Glomerular endothelial cell (primary cell): ENCODE results near the gene CLMP. TPM values are rescaled to one million over a fixed set of nuclear protein-coding genes. Genes with fewer than 3 reads are reported as not detected.

Source experiments
- DNase-seq: peaks from one replicate; pipeline ENCODE4 v3.0.0-alpha.2; 2011; ENCODE audit warnings: low read depth, low spot score; ENCODE audit errors: extremely low read depth
- total RNA-seq: library from RNA; depleted of rRNA; stranded (reverse); fragments of >200 nt; gene quantifications from 2 replicates; pipeline ENCODE4 v1.2.3, GENCODE V29; 2015

The CLMP gene, protein sequence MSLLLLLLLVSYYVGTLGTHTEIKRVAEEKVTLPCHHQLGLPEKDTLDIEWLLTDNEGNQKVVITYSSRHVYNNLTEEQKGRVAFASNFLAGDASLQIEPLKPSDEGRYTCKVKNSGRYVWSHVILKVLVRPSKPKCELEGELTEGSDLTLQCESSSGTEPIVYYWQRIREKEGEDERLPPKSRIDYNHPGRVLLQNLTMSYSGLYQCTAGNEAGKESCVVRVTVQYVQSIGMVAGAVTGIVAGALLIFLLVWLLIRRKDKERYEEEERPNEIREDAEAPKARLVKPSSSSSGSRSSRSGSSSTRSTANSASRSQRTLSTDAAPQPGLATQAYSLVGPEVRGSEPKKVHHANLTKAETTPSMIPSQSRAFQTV
- 1.5 and 7.1 TPM in 2 replicates for total RNA-seq

DNA sequence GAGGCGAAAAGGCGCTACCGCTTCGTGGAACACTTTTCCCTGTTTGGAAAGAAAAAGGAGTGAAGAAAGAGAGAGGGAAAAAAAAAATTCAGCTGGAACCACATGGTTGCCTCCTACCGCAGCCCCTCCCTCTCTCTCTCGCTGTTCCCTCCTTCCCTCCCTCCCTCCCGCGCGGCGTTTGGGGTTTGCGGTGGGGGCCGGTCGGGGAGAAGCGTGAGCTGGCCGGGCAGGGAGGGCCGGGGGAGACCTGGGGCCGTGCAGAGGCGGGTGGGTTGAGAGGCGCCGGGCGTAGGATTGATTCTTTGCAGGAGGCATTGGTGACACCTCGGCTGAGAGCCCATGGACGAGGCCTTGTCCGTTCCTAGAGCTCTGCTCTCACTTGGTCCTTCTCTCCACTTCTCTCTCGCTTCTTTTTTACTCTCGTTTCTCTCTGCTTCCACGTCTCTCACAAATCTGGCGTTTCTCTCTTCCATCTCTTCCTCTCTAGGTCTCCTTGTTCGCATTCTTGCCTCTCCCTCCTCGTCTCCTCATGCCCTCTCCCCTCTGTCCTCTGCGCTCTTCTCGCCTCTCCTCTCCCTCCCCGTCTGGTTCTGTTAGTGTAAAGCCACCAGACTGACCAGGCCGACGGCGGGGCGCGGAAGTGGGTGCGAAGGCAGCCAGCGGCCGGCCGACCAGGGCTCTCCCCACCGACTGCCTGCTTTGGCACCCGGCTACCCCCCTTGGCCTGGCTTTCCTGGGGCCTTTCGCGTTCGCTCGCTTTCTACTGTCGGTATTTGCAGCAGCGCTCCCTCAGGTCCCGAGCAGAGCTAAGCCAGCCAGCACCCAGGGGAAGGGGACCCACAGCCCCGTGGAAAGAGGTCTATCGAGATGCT lies at the start of gene CLMP:
Gene CLMP (minus strand): TSS at position 61 of the 872 bp plus-strand sequence. CDS start 308 bp downstream, outside the sequence.
- no peak for DNase-seq

DNA sequence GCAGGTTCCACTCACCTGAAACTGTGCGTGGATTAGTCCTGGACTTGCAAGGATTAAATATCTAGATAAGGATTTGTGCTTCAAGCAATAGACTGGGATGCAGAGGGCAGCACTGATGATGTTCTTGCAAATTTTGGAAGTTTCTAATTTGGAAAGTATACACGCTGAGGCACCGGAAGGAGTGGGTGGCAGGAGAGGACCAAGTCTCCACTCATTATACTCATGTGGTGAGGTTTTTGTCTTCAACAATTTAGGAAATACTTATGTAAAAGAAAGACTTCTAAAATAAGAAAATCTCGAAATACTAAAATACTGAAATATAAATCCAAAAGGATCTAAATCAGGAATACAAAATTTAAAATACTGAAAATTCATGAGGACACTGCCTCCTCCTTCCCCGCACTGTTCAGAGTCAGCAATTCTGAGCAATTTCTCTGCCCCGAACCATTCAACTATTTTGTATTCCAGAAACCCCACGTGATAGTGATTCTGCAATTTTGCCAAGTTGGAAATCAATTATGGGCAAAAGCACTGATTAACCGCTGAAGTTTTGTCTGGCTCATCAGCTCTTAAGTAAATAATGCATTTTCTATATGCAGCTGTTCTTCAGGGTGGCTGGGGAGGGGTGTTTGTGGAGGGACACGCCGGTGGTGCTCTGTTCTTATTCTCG lies 47.0 kb upstream of the CLMP start:
- no peak for DNase-seq

DNA sequence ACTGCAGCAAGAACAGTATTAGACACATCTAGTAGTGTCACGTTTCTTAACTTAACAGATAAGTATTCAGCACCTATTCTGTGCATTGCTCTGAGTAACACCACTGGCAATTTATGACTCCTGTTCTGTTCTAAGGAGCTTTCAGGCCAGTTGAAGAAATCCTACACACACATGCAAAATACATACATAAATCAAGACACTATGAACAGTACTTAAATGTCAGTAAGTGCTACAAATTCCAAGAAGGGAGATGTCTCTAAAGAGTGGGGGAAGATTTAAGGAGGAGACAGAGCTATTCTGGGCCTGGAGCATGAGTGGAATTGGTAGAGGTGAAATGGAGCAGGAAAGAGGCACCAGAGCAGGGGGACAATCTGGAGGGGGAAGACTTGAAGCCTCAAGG lies 46.2 kb upstream of the CLMP start:
- no peak for DNase-seq

DNA sequence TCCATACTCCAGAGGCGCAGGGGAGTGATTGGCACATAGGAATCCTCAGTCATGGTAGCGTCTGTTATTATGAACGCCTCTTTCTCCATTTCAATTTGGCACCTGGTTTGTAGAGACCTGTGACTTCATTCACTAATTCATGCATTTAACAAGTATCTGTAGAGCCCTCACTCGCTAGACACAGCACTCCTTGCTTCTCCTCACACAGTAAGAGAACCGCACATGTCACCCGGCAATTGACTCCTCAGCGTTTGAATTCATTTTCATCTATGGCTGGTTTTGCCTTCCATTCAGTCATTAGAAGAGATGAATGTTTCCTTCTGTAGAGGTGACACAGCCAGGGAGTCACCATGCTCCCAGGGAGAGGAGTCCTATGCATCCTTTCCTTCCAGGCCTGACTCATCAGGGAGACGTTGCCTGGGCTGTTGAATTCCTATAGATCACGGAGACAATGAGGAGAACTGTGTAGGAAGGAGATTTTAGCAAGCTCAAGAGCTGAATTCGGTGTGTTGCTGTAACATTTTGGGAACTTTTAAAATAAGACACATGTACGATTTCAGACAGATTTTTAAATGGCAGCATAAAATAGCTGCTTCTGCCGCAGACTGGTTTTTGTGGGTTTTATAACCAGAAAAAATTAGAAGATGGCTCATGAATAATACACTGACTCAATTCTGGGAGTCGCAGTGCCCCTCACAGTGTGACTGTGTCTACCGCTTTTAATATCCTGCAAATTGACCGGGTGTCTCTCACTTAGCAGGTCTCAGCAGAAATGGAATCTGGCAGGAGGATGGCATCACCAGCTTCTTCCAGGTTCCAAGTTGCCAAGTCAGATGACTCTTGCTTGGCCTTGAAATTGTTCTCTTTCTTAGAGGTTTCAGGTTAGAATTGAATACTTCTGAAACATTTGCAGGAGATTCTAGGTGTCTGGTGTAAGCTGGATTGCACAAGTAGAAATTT lies 44.4 kb upstream of the CLMP start:
- no peak for DNase-seq

DNA sequence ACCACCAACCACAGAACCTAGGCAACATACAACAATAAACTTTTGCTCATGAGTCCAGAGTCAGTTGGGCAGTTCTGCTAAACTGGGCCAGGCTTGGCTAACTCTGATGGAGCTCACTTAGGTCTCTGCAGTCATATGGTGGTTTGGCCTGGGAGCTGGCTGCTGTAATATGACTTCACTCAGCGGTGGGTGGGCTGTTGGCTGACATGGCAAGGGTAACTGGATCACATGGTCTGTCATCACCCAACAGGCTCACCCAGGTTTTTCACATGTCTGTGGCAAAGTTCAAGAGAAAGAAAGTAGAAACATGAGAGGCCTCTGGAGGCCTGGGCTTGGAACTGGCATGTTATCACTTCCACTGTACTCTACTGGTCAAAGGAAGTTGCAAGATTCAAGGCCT lies 43.2 kb upstream of the CLMP start:
- no peak for DNase-seq

DNA sequence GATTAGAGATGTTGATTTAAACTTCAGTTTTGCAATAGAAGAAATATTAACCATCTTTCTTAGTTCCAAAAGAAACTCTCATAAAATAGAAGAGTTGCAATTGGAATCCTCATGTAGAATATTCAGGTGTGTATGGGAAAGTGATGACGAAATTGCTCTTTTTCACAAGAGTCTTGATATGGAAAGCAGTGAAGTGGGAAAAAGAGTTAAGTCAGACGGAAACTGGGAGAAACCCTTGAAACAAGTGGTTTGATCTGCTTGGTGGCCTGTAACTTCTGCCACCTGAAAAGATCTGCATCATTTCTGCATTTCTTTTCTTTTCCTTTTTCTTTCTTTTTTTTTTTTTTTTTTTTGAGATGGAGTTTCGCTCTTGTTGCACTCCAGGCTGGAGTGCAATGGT lies 41.8 kb upstream of the CLMP start:
- DNase-seq = no peak

DNA sequence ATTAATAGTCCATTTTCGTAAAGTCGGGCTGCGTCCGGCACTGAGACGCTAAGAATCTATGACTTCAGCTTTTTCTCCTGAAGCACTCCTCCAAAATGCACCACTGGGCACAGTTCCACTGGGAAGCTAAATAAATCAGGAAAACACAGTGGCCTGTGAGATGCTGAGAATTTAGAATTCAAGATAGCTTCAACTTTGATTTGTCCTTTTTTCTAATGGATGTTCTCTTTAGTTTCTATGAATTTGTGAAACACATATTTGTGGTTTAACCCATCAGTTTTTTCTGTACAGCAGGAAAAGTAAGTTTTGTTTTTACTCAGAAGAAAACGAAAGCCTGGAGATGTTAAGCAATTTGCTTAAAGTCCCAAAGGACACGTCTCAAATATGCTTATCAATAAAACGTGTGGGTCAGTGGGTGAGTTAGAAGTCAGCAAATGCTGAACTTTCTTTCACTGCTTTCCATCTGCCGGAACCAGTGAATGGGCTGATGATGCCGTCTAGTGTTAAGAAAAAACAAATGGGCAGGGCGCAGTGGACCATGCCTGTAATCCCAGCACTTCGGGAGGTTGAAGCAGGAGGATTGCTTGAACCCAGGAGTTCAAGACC lies 40.7 kb upstream of the CLMP start:
- no peak for DNase-seq

DNA sequence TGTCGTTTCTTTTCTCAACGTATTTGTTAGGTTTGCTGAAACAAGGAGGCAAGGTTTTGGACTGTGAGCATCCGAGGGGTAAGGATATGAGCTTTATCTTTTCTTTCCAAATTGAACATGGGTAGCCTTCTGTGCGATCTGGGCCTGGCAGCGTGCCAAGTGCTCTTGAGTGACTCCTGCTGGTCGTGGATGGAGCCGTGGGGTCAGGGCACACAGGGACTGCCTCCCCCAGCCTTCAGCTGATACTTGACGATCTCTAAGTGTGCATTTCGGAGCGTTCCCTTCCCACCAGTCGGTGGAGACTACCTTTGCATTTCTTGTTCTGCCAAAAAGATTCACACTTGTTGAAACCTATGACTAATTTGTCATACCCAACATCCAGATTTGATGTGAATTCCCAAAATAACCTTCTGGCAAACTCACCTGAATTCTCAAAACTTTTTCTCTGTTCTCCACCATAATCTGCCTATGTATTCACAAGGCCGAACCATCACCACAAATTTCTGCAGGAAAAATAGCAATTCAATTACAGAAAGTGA lies 40.1 kb upstream of the CLMP start:
- no peak for DNase-seq

DNA sequence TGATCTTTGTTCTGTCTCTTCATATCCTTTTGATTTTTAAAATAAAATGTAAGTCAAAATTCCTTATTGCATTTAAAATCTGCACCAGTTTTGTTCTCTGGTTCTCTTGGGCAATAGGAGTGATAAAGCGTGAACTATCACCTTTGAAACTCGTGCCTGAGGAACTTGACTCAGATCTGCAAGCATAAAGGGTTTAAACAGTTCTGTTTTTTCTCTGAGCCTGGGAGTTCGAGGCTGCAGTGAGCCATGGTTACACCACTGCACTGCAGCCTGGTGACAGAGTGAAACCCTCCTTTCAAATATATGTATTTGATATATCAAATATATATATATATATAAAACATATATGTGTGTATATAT lies 38.9 kb upstream of the CLMP start:
- DNase-seq = no peak

DNA sequence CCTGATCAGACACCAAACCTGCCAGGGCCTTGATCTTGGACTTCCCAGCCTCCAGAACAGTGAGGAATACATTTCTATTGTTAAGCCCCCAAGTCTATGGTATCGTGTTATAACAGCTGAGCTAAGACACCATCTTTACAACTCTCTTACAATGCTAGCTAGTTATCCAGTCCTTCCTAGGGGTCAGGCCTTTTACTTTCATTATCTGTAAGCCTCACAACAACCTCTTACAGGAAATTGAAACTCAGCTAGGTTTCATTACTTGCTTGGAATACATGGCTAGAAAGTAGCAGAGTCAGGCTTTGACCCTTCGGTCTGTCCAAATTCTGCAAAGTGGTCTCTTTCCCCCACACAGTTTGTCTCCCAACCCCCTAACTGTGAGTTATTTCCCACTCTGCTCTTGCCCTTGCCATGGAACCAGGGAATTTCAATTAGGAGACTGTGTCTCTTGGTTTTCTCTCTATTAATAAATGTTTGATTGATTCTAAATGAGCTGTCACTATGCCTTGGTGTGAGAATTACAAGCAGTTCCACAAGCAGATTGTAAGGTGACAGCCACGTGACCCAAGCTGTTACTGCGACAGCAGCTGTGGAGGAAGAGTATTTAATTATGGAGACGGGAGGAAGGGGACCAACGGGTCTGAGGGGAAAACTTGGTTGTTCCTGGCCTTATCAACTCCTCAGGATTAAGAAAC lies 38.4 kb upstream of the CLMP start:
- DNase-seq = no peak

DNA sequence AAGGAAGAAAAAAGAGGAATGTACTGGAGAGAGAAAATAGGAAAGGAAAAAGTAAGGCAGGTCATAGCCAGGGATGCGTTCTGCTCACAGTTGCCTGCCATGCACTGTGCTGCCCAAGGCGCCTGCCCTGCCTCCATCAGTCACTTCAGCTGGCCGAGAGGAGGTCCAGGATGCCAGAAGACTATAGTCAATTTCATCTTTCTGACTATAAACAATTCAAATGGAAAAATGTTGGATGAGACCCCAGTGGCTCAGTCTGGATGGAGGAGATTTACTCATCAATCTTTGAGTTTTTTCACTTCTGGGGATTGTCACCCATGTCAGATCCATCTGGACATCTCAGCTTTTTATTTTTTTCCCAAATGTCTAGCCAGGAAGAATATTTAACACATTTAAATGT lies 36.7 kb upstream of the CLMP start:
- no peak for DNase-seq

DNA sequence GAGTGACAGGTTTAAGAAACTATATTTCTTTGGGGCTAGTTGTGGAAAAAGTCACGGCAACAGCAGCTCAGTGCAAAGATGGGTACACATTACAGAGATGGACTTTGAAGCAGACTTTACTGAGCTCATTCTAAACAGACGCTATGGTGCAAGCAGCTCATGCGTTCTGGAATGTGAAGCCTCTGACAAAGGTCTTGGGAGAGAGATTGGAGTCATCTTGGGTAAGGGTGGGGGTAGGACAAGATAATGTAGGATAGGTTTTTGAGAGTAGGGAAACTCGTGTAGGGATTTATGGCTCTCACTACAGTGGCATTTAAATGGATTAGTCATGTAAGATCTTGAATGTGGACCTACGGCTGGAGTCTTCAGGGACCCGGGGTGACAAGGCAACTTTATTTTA lies 36.2 kb upstream of the CLMP start:
- DNase-seq = no peak

DNA sequence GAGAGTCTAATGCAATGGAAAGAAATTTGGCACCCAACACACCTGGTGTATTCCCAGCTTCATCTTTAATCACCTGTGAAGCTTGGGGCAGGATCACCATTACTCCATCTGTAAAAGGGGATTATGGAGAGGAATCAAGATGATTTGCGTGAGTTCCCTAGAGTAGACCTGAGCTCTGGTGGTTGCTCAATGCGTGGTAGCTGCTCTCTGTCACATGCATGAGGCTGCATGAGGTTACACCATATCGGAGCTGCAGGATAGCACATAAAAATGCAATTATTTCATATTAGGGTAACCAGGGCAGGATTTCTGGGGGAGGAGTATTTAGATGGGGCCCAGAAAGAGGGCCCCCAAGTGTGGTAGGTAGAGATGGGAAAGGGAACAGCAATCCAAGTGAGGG lies 35.3 kb upstream of the CLMP start:
- no peak for DNase-seq

DNA sequence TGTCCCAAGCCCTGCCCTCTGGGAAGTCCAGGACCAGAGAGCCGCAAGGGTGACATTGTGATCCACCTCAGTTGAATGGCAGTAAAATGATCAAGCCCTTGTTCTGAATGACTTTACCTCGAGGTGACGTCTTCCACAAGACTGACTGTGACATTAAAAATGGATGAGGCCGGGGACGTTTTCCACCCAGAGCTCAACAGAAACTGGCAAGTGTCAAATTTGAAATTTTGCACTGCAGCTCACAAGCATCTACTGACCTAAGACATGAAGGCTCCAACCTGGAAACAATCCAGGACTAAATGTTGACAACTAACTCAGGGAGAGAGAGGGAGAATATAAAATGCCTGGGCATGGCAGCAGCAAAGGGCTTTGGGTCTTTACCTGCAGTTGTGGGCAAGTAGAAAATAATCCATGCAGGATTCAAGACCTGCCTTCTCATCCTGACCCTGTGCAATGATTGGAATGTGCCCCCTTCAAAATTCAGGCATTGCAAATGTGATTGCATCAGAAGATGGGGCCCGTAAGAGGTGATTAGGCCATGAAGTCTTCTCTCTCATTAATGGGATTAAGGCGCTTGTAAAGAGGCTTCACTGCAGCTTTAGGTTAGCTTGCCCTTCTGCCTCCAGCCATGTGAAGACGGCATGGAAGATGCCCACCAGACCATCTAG lies 33.6 kb upstream of the CLMP start:
- DNase-seq = no peak

DNA sequence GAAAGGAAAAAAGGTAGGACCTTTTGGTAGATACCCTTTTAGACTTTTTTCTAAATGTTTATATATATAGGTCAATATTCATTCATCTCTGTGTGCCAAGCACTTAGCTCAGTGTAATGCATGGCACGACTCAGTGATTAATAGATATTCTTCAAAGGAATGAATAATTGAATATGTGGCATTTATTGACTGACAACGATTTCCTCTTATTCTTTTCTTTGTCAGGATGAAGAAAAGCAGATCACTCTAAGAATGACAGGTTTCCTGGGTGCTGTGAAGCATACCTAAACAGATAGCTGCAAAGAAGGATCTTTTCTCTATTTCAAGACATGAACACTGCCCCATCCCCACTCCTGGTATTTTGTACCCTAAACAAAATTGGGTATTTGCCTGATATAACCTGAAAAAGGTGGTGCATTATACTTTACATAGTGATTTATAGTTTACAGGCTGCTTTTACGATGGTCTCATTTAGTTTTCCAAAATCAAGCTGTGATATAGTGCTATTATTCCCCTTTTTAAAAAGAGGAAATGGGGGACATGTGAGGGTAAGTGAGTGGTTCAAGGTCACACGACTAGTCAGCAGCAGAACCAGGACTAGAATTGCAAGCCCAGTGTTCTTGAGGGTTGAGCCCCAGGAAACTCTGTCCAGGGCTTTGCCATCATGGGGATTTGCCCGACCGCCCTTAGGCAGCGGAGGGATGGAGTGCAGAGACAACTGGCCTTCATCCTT lies 32.9 kb upstream of the CLMP start:
- DNase-seq = no peak

DNA sequence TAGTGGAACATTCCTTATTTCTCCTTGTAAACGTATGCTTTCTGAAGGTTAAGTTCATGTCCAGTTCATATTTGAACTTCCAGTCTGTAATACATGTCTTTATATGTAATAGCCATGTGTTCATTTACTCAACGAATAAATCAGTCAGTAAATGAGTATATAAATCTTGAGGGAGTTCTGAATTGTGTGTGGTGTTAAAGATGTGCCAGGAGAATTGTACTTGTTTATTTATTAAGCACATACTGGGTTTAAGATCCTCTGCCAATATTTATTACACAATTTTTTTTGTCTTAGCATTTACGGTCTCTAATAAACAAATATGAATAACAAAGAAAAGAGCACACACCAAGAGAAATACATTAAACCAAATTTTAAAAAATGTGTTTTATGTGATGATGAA lies 26.5 kb upstream of the CLMP start:
- DNase-seq = no peak

DNA sequence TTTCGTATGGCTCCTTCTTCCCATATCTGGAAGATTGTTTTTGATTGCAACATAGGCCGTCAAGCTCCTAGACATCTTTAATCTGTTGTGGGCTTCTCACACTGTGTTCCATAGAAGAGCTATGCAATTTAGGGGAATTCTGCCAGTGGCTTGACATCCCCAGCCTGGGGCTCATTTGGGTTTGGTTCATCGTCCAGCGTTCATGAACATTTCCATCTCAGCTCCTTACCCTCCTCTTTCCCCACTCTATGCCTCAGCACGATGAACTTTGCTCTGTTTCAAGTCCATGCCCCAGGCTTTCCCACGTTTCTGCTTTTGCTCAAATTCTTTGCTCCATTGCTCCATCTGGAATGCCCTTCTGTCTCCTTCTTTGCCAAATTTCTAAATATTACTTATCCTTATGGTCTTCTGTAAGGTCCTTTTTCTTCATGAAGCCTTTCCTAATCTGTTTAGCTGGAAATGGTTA lies 26.1 kb upstream of the CLMP start:
- no peak for DNase-seq
